Measurements from ENCODE around the gene ZNF22.

Gene ZNF22

DNA sequence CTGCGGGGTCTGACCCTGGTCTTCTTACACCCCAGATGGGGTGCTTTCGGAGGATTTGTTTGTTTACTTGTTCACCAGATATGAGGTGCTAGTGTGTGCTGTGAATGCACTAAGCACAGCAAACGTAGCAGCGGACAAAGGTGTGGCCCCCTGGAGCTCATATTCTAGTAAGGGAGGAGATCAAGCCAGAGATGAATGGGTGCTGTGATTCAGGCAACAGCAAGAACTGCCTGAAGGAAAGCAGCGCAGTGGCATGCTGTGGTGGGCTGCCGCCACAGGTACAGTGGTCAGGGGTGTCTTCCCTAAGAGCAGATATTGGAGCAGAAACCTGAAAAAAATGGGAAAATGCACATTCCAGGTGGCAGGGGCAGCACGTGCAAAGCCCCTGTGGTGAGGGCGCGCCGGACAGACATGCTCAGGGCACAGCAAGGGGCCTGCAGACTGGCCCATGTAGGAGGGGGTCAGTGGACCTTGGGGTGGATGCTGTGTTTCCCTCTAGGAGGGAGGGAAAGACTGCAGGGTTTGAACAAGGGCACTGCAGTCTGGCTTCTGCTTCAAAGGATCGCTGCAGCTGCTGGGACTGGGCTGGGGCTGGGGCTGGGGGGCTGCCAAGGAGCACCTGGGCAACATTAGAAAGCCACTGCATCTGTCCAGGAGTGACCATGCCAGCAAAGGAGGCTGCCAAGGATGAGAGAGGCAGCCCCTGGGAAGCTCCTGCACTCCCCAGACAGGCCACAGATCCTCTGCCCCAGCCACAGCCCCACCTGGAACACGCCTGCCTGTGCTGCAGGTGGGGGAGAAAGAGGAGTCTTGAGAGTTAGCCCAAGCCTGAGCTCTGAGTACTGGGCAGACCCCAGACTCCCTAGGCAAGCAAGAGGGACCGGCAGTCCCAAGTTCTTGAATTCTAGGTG is 21.2 kb upstream of the ZNF22 start:
- Mint-ChIP-seq H3K27ac (no peak overlapping the region), H3K4me3 (no peak overlapping the region)

DNA sequence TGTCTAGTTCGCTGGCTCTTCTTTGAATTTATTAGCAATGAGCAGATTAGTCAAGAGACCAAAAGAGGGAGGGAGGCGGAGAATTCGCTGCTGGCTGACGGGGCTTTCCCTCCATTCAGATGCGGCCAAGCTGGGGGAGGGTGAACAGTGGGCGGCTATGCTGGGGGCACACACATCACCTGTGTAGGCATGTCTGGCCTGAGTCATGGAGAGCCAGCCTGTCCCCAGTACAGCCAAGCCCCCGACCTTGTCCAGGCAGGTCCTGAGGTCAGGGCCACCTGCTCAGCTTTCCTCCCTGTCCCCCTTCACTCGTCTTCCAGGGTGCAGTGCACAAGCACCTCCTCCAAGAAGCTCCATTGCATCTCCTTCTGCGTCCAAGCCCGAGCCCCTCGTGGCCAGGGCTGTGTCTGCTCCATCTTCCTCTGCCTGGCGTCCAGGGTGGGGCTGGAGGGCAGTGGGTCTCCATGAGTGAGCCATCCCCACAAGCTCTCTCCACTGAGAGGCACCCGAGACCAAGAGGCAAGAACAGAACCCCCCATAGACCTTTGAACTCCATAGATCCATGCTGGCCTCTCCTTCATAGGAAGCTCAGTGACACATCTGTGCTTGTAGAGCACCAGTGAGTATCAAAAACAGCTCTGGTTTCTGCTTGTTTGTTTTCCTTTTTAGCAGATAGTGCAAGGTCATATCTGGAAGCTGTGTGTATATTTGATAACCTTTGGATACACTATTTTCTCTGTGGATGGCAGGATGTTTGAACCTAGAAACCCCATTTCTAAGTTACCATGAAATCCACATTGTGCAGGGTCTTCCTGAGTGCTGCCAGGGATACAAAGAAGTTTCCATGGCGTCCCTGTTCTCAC is 20.2 kb upstream of the ZNF22 start:
- Mint-ChIP-seq H3K9me3 (ENCODE audit: low read depth) (no peaks in the 10 kb centered on the region), H3K27me3 (no peaks in the 10 kb centered on the region), H3K27ac (no peak overlapping the region), H3K4me1 (ENCODE audit: low read depth) (peaks cover 2% of the 10 kb centered on the region), H3K36me3 (no peaks in the 10 kb centered on the region), H3K4me3 (no peak overlapping the region)

More for the DNA sequence above, 21.2 kb upstream of the ZNF22 start:
- no peaks in the 10 kb centered on the region for H3K27me3 Mint-ChIP-seq
- peaks cover 4% of the 10 kb centered on the region for H3K4me1 Mint-ChIP-seq (ENCODE audit: low read depth)
- H3K9me3 Mint-ChIP-seq (ENCODE audit: low read depth): no peaks in the 10 kb centered on the region
- H3K36me3 Mint-ChIP-seq: no peaks in the 10 kb centered on the region

DNA sequence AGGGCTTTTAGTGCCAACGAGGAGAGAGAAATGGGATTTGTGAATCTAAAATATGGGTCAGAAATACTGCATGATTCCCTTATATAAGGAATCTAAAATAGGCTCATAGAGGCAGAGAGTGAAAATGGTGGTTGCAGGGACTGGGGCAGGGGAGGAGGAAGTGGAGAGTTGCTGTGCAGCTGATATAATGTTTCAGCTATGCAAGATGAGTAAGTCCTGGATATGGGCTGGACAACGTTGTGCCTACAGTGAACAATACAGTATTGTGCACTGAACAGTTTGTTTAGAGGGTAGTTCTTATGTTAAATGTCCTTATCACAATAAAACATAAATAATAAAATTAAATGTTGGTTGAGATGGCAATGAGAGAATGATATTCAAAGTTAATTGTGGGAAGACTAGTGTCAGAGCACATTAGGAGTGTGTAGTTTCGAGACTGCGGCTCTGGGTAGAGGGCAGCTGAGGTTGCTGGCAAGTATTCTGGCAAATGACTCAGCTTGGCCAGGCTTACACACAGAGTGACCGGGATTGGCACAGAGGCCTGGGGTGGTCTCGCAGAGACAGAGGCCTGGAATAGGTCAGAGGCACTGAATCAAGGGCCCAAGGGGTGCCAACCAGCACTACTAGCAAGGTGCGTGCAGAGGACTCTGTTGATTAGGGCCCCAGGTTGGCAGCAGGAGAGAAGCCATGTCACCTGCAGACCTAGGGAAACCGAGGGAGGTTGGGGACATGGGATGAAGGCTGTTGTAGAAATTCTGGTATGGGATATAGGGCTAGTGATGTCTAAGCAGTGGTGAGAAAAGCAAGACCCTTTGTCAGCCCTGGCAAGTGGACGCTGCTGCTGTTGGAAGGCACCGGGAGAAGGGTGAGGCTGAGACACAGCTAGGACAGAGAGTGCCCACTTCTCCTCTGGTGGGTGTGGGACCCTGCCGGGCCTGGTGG is 19.3 kb upstream of the ZNF22 start:
- Mint-ChIP-seq H3K4me1 (ENCODE audit: low read depth) (no peaks in the 10 kb centered on the region), H3K27ac (no peak overlapping the region), H3K9me3 (ENCODE audit: low read depth) (no peaks in the 10 kb centered on the region), H3K4me3 (no peak overlapping the region), H3K36me3 (no peaks in the 10 kb centered on the region), H3K27me3 (no peaks in the 10 kb centered on the region)

DNA sequence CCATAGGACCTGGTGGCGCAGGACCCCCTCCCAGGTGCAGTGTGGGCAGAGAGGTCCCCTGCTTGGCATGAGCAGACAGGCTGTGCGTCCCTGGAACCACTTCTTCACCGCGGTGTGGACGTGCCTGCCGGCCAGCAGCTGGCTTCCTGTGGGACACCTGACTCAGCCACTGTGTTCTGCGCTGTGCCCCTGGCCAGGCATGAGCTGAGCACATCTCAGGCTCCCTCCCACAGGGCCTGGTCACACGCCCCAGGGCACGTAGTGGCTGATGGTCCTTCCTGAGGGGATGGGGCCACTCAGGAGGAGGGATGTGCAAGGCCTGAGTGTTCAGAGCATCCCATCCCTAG is 18.6 kb upstream of the ZNF22 start:
- Mint-ChIP-seq H3K27ac (no peak overlapping the region), H3K27me3 (no peaks in the 10 kb centered on the region), H3K9me3 (ENCODE audit: low read depth) (no peaks in the 10 kb centered on the region), H3K4me3 (no peak overlapping the region), H3K4me1 (ENCODE audit: low read depth) (no peaks in the 10 kb centered on the region), H3K36me3 (no peaks in the 10 kb centered on the region)

DNA sequence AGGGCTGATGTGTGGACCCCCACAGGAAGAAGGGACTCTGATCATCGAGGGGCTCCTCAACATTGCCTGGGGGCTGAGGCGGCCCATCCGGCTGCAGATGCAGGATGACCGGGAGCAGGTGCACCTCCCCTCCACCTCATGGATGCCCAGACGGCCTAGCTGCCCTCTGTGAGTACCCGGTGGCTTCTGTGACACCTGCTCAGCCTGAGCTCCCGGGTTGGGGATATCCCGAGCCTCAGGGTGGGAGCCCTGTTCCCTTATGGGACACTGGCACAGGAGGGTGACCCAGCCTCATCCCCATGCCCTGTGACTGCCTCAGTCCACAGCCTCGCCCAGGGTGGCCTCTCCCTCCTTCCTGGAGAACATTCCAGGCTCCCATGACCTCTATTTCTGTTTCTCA is 18.2 kb upstream of the ZNF22 start:
- no peaks in the 10 kb centered on the region for H3K9me3 Mint-ChIP-seq (ENCODE audit: low read depth)
- no peaks in the 10 kb centered on the region for H3K36me3 Mint-ChIP-seq
- no peak overlapping the region for H3K27ac Mint-ChIP-seq
- no peak overlapping the region for H3K4me3 Mint-ChIP-seq
- H3K4me1 Mint-ChIP-seq (ENCODE audit: low read depth): no peaks in the 10 kb centered on the region
- H3K27me3 Mint-ChIP-seq: no peaks in the 10 kb centered on the region

DNA sequence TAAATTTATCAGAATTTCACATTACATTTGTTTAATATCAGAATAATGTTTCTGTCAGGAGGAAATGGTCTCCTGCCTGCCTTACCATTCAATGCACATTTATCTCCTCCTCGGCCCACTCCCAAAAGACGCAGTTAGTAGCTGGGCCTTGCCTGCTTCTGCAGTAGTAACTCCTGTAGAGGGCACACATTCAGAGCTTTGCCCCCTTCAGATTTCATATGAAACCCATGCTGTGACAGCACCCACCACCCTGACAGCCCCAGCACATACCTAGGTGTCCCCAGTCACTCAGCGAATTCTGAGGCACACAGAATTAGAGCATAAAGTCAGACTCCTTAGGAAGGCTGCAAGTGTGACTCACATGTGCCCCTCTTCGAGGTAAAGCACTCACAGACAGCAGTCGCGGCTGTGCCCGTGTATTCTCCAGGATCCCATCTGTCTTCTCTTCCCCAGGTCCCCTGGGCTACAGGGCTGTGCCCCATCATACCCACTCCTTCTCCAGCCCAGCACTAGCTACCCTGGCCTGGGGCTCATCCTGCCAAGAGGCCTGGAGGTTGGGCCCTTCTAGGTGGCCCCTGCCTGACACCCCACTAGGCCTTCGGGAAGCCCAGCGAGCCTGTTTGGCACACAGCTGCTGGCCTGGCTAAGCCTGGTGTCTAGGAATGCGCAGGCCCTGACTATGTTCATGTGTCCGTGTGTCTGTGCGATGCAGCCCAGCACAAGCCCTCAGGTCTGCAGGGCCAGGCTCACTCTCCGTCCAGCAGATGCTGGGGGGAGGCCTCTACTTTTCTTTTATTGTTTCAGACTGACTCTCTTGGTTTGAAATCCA is 17.4 kb upstream of the ZNF22 start:
- Mint-ChIP-seq H3K27ac (no peak overlapping the region), H3K36me3 (no peaks in the 10 kb centered on the region), H3K9me3 (ENCODE audit: low read depth) (no peaks in the 10 kb centered on the region), H3K27me3 (no peaks in the 10 kb centered on the region), H3K4me1 (ENCODE audit: low read depth) (no peaks in the 10 kb centered on the region), H3K4me3 (no peak overlapping the region)

DNA sequence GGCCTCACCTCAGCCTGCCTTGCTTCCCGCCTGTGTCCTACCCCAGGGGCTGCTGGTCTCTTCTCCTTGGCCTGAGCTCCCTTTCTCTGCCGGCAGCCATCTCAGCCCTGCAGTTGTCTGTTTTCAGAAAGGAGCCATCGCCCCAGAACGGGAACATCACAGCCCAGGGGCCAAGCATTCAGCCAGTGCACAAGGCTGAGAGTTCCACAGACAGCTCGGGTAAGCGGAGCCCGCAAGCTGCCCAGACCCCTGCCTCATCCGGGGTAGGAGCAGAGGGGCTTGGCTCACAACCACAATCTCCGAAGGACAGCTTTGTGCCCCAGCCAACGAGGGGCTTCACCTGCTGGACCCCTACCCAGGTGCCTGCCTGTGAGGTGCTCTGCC is 16.8 kb upstream of the ZNF22 start:
- Mint-ChIP-seq H3K4me1 (ENCODE audit: low read depth) (no peaks in the 10 kb centered on the region), H3K27ac (no peak overlapping the region), H3K27me3 (no peaks in the 10 kb centered on the region), H3K4me3 (no peak overlapping the region), H3K9me3 (ENCODE audit: low read depth) (no peaks in the 10 kb centered on the region), H3K36me3 (no peaks in the 10 kb centered on the region)

DNA sequence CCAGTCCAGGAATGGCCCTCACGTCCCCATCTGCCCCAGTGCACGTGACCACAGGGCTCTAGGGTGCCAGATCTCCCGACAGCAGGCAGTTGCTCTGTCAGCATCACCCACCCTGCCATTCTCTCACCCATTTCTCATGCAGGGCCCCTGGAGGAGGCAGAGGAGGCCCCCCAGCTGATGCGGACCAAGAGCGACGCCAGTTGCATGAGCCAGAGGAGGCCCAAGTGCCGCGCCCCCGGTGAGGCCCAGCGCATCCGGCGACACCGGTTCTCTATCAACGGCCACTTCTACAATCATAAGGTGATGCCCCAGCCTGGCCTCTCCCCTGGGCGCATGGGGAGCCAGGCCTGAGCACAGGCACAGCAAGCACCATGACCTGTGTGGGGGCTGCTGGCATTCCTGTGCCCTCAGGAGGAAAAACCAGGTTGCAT is 16.0 kb upstream of the ZNF22 start:
- Mint-ChIP-seq H3K36me3 (no peaks in the 10 kb centered on the region), H3K27ac (no peak overlapping the region), H3K27me3 (no peaks in the 10 kb centered on the region), H3K4me3 (no peak overlapping the region), H3K4me1 (ENCODE audit: low read depth) (no peaks in the 10 kb centered on the region), H3K9me3 (ENCODE audit: low read depth) (no peaks in the 10 kb centered on the region)

DNA sequence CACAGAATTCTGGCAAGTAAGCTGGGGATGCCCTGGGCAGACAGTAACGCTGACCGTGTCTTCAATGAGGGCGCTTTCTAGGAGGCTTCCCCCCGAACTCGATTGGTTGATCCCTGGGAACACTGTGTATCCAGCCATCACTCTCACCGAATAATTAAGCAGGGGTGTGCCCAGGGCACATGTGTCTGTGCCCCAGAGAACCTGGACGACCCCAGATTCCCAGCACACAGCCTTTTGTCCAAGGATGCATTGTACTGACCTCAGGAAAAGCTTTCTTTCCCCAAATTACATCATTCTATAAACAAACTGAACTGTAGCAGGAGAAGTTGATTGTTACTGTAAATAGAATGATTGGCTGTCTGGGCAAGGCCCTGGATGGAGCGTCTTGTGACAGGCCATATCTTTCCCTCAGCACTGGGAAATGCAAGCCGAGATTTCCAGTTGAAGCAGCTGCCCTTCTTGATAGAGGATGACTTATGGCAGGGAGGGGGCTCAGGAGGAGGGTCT is 15.5 kb upstream of the ZNF22 start:
- no peak overlapping the region for H3K4me3 Mint-ChIP-seq
- no peaks in the 10 kb centered on the region for H3K9me3 Mint-ChIP-seq (ENCODE audit: low read depth)

DNA sequence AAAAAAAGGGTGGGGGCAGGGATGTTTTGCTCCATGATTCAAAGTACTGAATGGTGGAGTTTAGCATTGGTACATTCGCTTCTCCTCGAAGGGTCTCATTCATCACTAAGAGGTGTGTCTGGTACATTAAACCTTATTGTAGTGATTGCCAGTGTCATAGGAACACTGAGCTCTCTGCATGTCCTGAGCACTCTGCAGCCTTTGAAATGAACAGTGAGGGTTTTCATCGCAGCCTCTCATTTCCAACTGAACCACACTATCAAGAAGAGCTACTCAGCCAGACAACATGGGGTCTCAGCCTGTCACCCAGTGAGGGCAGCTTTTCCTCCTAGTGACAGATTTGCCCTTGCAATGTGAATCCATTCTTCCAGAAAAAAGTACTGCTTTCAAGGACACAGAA is 14.5 kb upstream of the ZNF22 start:
- Mint-ChIP-seq H3K9me3 (ENCODE audit: low read depth) (no peaks in the 10 kb centered on the region), H3K4me3 (no peak overlapping the region), H3K4me1 (ENCODE audit: low read depth) (no peaks in the 10 kb centered on the region), H3K27ac (no peak overlapping the region), H3K36me3 (no peaks in the 10 kb centered on the region), H3K27me3 (no peaks in the 10 kb centered on the region)

More for the DNA sequence above, 15.5 kb upstream of the ZNF22 start:
- no peak overlapping the region for H3K27ac Mint-ChIP-seq
- no peaks in the 10 kb centered on the region for H3K36me3 Mint-ChIP-seq
- H3K27me3 Mint-ChIP-seq: no peaks in the 10 kb centered on the region
- no peaks in the 10 kb centered on the region for H3K4me1 Mint-ChIP-seq (ENCODE audit: low read depth)

DNA sequence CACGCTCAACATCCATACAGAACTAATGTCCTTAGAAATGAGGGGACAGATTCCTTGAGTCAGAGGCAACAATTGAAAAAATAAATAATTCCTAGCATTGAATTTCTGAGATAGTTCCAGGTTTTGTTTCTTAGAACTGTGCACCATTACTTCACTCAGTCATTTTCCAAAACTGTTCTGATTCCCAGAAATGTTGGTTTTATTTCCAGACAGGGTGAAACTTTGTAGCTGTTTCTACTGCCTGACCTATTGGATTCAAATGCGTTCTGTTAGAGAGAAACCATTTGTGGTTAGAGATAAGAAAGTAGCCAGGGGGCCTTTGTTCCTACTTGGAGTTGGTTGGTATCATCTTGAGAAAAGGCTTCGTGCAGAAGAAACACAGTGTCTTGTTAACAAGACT is 14.1 kb upstream of the ZNF22 start:
- no peak overlapping the region for H3K4me3 Mint-ChIP-seq
- H3K27me3 Mint-ChIP-seq: no peaks in the 10 kb centered on the region
- no peaks in the 10 kb centered on the region for H3K4me1 Mint-ChIP-seq (ENCODE audit: low read depth)
- no peak overlapping the region for H3K27ac Mint-ChIP-seq
- H3K9me3 Mint-ChIP-seq (ENCODE audit: low read depth): no peaks in the 10 kb centered on the region
- no peaks in the 10 kb centered on the region for H3K36me3 Mint-ChIP-seq

DNA sequence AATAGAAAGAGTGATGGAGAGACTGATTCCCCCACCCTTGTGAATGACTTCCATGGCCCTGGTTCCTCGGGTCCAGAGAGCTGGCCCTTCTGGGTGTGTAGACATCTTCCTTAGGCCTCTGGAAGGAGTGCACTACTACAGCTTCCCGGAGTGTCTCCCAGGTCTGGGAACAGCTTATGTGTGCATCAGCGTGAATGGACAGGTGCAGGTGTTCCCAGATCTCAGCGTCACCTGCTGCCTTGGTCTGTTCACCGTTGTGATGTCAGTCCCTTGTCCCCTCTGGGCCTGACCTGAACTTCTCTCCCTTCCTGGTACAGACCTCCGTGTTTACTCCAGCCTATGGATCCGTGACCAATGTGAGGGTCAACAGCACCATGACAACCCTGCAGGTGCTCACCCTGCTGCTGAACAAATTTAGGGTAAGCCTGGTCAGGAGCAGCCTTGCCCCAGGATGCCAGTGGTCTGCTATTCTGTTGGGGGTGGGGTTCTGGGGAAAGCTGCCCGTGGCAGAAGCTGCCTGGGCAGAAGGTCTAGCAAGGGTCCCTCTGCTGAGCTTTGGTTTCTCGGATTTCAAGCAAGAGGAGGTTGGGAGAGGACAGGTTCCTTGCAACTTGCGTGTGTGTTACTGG is 11.7 kb upstream of the ZNF22 start:
- no peak overlapping the region for H3K4me3 Mint-ChIP-seq
- no peaks in the 10 kb centered on the region for H3K36me3 Mint-ChIP-seq
- H3K9me3 Mint-ChIP-seq (ENCODE audit: low read depth): no peaks in the 10 kb centered on the region
- peaks cover under 1% of the 10 kb centered on the region for H3K4me1 Mint-ChIP-seq (ENCODE audit: low read depth)
- no peak overlapping the region for H3K27ac Mint-ChIP-seq
- no peaks in the 10 kb centered on the region for H3K27me3 Mint-ChIP-seq

DNA sequence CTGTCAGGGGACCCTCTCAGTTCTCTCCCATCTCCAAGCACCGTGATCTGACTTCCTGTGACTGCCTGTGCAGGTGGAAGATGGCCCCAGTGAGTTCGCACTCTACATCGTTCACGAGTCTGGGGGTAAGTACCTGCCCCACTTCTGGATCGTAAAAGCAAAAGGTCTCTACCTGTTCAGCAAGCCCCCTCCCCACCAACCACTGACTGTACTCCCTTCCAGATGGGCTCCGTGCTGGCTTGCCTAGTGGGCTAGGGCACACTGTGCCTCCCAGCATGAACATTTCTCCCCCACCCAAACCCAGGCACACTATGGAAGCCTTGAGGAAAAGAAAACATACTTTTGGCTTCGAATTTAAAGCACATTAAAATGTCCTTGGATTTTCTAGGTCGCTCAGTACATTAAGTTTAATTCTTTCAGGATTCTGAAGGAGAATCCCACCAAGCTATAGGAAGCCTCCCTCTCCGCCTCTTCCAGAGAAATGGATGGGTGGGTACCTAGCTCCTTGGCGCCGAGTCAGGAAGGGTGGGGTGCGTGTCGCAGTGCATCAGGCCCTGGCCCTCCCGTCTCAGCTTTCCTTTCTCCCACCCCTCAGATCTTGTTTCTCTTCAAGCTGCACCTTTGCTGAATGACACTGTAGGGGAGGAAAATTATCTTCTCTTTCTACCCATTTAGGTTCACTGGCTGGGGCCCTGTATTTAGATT is 11.0 kb upstream of the ZNF22 start:
- no peaks in the 10 kb centered on the region for H3K36me3 Mint-ChIP-seq
- H3K4me1 Mint-ChIP-seq (ENCODE audit: low read depth): peaks cover 5% of the 10 kb centered on the region
- H3K9me3 Mint-ChIP-seq (ENCODE audit: low read depth): no peaks in the 10 kb centered on the region
- no peaks in the 10 kb centered on the region for H3K27me3 Mint-ChIP-seq
- H3K4me3 Mint-ChIP-seq: no peak overlapping the region
- H3K27ac Mint-ChIP-seq: no peak overlapping the region

Data from activated naive CD8-positive, alpha-beta T cell (primary cell).